NCI-H524 treated with DMSO at 0.1 percent for 48 hours (cell line): ENCODE results near the gene FGFBP2.

Experiments used
- DNase-seq: peaks from one replicate; lab custom pipeline; 2025; lab: John Stamatoyannopoulos, UW

The FGFBP2 gene

DNA sequence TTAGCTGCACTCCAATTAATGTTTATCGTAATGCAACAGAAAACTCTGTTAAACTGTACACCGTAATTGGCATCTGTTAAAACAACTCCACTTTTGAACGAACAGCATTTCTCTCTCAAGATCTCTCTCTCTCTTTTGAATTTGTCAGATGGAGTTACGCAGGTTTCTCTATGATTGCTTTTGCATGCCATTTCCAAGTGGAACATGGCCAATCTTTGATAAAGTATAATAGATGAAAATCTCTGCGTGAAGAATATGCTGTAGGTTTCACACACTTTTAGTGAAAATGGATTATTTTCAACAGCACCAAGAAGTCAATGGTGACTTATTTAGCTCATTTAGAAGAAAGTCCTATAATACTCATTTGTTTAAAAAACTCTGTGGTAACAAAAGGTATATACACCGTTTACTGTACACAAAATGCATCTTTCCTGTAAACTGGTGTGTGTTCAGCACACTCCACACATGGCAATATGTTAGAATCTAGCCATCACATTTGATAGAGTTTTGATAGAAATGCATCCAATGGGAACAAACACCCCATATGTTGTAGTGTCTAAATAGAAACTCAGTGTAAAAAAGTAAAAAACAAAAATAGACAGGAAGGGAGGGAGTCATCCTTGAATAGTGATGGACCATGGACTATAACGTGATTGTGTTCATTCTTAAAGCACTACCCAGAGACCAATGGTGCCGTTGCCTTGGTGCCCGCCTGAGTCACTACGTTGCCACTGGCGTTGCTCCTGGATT, 5.8 kb upstream of the FGFBP2 start:
- DNase-seq = no peak

DNA sequence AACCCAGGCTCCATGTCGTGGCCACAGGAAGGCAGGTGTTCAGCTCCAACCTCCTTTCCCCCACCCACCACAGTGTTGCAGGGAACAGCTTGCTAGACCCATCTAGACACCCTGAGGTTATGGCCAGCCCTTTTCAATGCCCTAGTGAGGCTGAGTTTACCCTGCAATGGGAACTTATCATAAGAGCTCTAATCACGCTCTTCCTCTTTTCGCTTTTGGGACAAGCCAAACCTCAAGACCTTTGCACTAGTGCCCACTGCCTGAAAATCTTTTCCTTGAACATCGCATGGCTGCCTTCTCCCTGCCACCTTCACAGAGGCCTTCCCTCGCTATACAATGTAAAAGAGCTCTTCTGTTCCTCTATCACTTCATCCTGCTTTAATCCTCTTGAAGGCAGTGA, 2.4 kb upstream of the FGFBP2 start:
- DNase-seq = no peak

DNA sequence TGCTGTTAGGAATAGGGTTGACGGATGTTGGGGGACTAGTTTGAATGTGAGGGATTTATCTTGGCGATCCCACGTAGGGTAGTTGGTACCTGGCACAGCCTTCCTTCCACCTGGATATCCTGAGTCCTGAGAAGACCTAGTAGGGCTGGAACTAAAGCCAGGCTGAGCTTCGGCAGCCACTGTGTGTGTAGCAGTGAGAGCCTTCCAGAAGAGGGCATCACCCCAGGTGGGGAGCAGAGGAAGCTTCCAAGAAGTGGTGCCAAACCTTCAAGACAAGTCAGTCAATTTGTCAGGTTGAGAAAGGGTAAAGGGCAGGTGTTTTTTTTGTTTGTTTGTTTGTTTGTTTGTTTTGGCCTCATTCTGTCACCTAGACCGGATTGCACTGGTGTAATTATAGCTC, 1.2 kb upstream of the FGFBP2 start:
- DNase-seq = no peak

DNA sequence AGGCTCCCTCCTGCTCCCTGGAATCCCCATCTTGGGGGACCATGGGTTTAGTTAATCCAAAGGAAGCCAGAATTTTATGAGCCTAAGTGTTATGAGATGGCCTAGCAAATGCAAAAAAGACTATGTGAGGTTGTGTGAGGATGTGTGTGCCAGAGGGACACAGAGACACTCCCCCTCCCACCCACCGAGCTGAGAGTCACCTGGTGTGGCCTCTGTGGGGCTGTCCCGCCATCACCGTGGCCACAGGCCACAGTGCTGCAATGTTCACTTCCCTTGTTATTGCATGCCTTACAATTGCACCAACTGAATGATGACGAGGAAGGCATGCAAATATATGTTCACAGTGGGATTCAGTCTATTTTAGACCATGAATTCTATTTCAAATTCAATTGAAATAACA, 601 bp upstream of the FGFBP2 start:
- no peak for DNase-seq

DNA sequence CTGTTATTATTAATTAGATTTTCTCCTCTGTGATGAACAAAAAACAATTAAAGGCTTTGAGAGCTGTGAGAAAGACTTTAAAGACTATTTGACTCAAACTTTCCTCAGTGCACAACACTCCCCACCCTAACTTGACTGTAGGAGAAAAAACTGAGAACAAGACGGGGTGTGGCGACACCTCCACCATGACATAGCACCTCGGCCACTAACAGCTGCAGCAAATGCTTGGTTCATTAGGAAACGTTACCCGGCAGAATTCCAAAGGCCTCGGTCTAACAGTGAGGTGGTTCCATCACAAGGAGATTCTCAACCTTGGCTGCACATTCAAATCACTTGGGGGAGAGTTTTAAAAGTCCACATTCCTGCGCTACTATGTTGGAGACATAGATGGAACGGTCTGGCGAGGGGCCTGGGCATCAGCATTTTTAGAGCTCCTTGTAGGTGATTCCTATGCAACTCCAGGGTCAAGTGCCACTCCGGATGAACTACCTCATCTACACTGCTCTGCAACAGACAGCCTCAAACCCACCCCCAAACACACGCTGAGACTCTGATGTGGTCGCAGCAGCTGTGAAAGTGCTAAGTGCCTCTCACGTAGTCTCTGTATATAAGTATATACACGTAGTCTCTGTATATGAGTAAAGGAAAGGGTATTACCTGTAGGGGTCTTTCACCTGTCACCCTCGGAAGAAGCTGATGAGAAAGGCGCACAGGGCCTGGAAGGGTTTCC, 1.0 kb downstream of the FGFBP2 start:
- no peak for DNase-seq

DNA sequence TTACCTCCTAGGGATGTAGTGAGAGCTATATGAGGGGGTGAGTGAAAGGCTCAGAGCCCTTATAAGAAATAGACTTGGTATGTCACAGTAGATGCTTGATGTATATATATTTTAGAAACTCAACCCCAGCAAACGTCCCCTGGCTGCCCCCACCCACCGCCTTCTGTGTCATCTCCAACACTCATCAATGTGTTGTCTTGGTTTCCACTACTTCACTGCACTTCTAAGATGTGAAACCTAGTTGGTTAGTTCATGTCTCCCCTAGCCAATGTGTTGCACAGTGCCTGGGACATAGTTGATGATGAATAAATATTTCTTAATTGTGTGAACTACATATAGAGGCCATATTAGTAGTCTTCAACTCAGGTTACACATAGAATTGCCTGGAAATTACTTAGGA, 4.4 kb downstream of the FGFBP2 start:
- DNase-seq = no peak

DNA sequence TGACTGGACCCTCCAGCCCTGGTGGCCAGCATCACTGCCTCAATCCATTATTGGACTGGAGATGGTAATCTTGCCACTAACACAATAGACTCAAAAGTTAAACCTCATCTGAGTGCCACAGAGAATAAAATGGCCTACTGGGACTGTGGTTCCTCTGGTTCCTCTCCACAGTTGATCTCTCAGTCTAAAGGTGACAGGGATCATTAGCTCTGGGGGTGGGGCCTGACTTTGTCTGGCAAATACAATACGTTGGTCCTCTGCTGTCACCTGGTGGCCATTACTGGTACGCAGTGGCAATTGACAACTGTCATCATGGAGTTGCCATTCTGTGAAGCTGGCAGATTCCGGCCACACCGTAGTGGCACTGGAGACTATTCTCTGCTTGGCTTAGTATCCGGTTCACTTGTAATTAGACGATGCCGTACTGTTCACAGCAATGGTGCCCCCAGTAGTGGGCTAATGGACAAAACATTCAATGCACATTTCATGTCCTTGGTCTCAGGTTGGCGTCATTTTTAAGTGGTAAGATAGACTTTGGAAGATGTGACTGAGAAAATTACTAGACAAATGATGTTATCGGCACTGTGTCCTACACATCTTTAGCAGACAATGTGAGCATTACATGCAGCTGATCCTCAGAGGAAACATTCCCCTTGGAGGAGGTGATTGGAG, 6.7 kb downstream of the FGFBP2 start:
- DNase-seq = no peak

DNA sequence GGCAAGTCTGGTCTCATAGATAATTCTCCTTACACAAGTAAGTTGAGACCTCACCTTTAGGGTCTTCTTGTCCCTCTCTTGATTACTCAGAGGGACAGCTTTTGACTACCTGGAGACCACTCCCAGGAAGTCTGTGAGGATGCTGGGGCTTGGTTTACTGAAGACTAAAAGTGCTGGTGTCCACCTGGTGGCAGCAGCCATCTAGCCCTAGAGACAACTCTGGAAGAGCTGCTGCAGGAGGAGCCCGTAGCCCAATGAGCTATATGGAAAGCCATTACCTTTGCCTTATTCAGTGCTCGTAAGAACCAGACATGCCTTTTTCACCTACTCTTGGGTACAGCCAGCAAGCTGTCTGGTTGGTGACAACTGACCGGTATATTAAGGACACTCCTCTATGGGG, 7.3 kb downstream of the FGFBP2 start:
- no peak for DNase-seq

DNA sequence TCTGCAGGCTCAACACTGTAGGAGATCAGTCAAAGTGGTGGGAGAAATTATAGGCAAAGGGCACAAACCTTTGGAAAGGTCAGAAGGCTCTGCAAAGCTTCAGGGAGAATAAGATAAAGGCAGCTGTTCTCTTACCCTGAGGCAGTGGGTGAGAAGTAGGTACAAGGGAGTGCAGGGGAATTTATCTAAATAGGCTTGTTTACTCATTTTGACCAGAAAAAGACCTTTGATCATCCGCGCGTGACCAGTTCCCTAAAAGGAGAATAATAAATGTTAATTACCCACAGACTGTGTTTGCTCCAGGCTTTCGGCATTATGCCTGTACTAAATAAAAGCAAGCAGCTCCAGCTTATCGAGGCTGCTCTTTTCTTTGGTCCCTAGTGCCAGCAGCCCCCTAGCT, 9.3 kb downstream of the FGFBP2 start:
- no peak for DNase-seq

DNA sequence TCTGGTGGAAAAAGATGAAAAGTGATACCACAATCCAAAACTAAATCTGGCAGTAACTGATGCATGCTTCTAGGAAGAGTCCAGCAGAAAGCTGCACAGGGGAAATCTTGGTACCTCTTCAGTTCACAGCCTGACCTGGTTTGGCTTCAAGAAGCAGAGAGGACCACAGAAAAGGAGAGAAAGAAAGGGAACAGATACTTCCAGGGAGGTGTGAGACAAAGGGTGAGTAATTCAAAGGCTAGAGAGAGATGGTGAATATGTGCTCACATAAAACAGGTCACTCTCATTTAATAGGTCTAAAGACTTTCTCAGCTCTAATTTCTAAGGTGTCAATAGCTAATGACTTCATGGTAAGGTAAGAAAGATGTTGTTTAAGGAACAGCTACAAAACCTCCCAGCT, 11.2 kb downstream of the FGFBP2 start:
- DNase-seq = no peak

DNA sequence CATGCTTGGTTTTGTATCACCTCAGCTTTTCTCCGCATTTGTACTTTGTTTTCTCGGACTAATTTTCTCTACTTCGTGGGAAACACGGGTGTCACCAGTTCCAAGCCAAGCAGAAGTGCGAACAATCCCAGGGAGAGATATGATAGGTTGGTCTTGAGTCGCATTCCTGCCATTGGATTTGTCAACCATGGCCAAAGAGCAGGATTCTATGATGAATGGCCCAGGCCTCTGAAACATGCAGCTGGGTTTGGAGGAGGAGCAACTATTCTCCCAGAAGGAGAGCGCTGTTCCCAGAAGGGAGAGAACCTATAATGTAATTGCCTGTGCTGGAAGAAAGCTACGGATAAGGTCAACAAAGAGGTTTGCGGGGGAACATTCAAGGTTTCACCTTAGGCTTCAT, 14.1 kb downstream of the FGFBP2 start:
- DNase-seq = no peak

DNA sequence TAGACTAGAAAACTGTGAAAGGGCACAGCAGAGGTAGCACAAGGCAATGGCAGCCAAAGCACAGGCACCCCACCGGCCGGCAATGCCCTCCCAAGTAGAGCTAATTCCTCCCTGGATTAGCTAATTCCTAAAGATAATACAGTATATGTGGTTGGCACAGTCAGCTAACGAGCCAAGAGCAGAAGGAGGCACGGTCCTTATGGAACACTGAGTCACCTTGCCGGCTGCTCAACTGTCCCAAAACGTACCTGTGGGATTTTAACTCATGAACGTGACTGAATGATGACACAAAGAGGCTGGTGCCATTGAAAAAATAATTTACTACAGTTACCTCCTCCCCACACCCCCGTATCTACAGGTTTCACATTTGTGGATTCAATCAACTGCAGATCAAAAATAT, 15.3 kb downstream of the FGFBP2 start:
- no peak for DNase-seq

DNA sequence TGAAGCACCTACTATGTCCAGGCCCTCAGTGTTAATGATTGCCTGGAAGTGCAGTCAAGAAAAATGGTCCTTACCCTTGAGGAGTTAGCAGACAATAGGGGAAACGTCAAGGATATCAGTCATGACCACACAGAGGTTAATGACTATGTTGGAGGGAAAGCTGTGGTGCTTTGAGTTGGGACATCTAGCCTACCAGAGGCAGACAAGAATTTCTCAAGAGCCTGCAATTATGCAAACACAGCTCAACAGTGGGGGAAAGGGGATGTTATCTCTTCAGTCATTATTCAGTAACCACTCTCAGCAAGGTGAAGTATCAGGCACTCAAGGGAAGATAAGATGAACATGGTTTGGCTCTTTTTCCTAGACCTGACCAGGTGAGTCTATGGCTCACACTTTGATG, 17.5 kb downstream of the FGFBP2 start:
- DNase-seq = no peak

DNA sequence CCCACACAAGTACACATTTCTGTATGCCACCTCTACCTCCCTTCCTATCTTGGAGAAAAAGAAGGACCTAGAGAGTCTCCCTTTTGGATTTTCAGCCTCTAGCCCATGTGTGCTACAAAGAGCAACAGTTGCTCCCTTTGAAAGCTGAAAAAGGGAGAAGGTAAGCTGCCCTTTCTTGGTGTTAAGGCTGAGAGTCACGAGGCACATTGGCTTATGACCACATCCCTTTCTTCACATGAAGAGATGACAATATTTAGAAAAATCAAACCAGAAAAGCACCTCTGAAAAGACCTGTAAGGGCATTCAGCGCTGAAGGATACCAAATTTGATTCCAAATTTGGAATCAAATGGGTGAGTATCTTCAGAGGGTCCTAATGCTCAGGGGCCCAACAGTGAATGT, 18.1 kb downstream of the FGFBP2 start:
- no peak for DNase-seq

DNA sequence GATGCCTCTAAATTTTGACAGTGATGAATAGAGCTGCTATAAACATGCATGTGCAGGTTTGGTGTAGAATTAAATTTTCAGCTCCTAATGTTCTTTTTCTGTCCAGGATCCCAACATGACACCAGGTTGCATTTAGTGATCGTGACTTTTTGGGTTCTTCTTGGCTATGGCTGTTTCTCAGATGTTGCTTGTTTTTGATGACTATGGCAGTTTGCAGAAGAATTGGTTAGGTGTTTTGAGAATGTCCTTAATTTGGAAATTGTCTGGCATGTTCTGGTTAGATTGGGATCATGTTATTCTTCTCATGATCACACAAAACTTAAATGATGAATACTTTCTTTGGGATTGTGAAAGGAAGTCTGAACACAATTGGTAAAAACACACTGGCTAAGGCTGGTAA, 20.7 kb downstream of the FGFBP2 start:
- no peak for DNase-seq

DNA sequence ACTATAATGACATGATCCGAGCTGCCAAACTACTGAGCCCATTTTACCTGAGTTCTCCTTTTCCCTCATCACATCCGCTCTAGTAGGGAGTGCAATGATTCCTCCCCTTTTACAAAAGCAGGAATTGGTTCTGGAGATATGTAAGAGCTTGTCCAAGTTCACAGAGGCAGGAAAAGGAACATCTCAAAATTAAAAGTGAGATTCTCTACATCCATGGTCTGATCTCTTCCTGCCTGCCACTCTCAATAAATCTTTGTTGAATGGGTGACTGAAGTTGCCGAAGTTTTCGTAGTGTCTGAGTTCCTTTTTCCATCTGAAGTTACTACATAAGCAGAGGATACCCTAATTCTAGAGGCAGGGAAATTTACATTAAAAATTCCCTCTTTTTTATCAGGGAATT, 24.3 kb downstream of the FGFBP2 start, which contains the start of gene FGFBP1:
Gene FGFBP1, minus strand, starts transcription at position 101 of the 400 bp plus-strand sequence. CDS start 2,108 bp downstream, outside the sequence.
- DNase-seq = no peak

DNA sequence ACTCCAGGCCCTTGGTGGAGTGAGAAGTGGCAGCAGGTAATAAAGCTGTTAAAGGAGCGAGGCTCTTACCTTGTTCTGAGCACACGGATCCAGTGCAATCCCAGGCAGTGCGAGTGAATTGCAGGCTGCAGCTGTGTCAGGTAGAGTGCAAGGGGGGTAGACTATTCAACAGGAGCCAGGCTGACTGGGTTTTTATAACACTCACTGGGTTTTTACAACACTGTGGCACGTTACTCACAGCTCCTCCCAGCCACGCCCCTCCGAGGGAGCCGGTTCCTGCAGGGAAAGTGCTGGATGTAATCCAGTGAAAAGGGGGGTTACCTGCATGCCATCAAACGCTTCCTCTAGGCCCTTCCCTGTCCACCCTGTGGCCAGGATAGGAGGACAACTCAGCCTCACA, 24.8 kb downstream of the FGFBP2 start:
- DNase-seq = no peak

DNA sequence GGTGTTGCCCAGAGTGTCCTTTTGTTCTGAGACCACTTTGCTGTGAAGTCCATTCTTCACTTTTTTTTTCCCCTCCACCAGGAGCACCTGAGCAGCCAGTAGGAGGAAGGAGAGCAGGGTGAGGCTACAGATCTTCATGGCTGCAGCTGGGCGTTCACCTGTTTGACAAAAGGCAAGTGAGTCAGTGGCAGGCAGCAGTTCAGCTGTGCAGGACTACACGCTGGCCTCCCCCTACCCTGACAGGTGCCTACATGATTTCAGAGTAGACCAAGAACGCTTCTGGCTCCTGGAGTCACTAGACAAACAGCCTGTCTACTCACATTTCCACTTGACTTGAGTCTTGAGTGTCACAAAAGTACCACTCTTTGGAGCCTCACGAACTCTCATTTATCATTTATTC, 26.5 kb downstream of the FGFBP2 start:
- DNase-seq = no peak

DNA sequence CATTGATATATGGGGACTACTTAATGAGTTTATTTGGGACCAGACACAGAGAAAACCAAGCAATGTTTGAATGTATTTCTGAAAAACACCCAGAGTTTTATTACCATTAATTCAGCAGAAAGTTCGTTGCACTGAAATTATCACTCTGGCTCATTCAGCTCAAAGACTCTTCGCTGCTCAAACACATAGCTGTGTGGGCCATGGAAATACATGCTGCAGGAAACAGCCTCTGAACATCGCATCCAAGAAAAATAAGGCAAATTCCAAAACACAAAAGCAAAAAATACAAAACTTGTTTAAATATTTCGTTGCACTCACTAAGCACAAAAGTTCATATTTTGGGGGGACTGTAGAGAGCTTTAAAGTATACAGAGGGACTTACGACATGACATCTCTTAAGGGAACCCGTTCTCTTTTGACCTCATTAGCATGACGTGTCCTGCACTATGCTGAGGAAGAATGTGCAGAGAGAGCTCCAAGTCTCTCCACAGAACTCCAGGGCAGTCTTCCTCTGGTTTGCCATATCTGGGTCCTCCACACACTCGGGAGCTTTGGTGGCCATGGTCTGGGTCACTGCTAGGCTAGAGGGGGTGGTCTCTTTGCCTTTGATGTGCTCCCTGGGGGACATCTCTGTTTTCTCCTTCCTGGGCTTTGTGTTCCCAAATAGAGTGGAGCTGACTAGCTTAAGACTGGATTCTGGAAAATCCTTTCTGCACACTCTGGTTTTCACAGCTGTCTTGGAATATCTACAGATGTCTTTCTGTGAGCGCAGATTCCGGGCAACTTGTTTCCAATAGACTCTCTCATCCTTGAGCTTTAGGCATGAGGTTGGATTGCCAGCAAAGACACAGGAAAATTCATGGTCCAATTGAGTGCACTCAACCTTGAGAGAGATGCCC, 27.2 kb downstream of the FGFBP2 start:
- no peak for DNase-seq

DNA sequence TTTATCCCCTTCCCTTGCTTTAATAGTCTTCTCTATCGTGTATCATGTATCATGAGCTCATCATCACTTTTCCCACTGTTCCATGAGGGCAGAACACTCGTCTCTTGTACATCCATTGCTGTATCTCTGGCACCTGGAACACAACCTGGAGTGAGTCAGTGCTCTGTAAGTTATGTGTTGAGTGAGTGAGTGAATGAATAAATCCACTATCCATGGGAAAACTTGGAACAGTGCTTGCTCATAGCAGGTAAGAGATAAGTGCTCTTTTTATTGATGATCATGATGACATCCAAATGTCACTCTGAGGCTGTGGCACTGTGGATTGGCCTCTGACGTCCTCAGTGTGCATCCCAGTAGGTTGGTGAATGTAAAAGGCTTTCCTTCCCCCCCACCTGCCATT, 28.7 kb downstream of the FGFBP2 start:
- no peak for DNase-seq

DNA sequence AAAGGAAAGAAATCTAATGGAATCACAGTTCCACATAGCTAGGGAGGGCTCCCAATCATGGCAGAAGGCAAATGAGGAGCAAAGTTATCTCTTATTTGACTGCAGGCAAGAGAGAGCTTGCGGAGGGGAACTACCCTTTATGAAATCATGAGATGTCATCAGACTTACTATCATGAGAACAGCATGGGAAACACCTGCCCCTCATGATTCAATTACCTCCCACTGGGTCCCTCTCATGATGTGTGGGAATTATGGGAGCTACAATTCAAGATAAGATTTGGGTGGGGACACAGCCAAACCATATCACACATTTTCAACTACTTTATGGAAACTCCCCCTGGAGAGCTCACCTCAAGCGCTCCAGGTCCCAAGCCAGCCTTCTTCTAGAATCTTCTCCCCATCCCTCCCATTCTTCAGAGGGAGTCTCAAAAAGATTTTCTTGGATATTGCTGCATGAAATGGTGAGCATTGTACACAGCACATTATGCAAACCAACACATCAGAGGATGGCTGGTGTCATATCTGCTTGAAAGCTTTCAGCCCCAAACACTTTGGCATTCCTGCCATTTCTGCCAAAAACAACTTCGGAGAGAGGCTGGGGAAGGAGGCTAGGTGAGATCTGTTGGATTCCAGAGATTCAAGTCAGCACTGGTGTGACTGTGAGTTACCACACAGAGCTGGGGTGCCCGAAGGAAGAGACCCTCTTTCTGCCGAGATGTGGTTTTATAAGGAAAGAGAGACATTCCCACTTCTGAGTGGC, 31.3 kb downstream of the FGFBP2 start:
- DNase-seq = no peak
